K562 treated with DMSO at 1 percent for 4 hours (cell line): Measurements from ENCODE around the gene JMJD6. TPM values are rescaled to one million over a fixed set of nuclear protein-coding genes. Genes with fewer than 3 reads are reported as not detected.

Experiments
- total RNA-seq: library from RNA; unstranded; fragments of 300-600 nt; gene quantifications from 2 replicates; pipeline ENCODE4 v1.2.3, GENCODE V29; 2022; ENCODE audit not compliant: insufficient read depth

Gene JMJD6
- 37.5 and 52.8 TPM in 2 replicates for total RNA-seq

DNA sequence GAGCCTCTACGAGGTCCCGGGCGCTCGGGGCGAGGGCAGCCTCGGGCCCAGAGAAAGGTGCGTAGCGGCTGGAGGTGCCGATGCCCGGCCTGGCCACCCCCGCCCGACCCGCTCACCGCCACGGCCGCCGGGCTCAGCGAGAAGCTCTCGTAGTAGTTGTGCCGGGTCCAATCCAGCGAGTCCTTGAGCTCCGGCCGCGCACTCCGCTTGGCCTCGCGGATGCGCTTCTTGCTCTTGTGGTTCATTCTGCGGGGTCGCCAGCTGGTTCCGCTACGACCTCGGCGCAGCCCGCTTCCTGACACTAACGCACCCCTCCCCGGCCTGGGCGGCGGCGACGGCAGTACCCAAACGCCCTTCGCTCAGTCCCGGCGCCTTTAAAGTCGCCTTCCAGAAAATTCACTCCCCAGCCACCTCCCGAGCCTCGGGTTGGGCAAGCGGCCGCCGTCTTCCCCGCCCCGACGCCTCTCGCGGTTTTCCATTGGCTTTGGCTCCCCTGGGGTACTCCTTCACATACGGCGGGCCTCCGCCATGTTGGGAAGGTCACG lies at the start of gene JMJD6:
Gene JMJD6, minus strand, starts transcription at position 376 of the 545 bp plus-strand sequence. Its CDS starts 131 bp downstream, at position 245.

DNA sequence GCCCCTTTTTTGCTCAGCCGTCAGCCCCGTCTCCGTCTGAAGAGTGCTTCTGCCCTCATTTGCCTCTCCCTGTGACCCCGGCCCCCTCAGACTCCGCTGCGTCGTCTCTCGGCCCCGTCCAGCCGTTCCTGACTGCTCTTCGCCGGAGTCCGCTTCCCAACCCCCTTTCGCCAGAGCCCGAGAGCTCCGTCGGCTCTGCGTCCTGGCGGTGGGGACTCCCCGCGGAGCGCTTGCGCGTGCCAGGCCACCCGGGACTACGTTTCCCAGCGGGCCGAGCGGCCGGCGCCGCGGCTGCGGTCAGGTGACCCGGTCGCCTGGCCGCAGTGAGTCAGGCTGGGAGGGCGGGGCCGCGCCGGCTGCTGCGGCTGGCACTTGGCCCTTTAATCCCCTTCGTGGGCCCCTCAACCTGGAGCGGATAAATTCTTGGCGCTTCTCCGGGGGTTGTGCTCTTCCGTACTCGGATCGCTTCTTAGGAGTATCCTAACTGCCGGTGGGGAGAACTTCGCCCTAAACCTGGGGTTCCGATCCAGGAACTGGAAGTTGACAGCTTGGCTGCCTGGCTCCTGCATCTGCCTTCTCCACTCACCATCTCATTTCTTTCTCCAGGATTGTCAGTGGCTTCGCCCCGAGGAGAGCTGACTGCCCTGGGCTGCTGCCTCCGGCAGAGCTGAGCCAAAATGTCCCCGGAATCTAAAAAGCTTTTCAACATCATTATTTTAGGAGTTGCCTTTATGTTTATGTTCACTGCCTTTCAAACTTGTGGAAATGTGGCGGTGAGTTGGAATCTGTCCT lies 11.5 kb upstream of the JMJD6 start, which contains the start of gene MFSD11:
Gene MFSD11, plus strand, starts transcription at position 444 of the 792 bp plus-strand sequence. Its CDS starts 234 bp downstream, at position 678.

DNA sequence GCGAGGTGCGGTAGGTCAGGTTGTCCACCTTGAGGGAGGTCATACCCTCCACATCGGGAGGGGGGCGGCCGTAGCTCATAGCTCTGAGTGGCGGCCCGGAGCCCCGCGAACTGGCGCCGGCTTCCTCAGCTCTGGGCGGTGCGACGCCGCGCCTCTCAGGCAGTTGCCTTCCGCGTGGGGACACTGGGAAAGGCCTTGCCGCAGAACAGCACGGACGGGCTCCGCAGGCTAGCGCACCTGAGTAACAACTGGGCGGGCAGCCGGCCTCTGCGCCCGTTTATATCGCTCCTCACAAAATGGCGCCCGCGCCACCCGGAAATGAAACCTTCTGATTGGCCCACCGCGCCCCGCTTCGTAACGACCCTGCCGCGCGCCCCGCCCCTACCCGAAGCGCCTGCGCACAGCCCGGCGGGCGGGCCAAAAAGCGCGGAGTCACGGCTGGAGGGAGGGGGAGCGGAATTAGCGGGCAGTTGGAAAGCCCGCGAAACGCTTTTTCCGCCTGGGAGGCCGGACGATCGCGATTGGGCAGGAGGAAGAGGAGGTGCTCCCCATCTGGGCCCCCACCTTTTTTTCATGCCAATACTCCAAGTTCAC lies 10.8 kb upstream of the JMJD6 start, which contains the start of gene SRSF2:
Gene SRSF2, minus strand, starts transcription at position 250 of the 594 bp plus-strand sequence. Its CDS starts 171 bp downstream, at position 79.

DNA sequence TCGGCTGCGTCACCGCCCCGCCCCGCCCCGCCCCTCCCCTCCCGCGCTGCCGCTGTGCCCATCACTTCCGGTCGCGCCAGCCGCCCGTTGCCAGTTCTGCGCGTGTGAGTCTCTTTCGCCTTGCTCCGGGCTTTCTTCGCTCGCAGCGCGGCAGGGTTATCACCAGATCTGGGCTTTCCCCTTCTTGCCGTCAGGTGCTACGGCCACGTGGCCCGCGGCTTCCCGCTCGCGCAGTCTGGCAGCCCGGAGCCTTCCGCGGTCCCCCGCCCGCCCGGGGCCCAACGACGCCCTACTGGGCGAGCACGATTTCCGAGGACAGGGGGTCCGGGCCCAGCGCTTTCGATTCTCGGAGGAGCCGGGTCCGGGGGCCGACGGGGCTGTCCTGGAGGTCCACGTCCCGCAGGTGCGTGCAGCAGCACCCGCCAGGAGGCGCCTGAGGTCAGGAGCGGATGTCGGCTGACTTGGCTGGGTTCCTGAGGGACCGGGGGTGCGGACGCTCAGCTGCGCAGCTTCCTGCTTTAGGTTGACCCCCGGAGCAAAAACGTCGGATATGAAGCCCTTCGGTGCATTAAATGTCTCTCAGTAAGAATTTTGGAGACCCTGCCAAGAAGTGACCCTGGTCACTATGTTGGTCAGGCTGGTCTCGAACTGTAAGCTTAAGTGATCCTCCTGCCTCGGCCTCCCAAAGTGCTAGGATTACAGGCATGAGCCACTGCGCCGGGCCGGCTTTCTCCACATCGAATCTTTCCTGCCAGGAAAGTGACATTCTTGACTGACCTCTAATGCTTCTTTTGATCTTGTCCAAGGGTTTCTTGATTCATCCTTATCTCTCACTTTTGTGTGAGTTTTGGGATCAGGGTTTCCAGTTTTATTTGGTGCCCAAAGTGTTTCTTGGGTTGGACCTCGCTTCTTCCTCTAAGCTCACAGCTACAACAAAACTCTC lies 641 bp upstream of the JMJD6 start, which contains the start of gene METTL23:
Gene METTL23, plus strand, starts transcription at position 64 of the 943 bp plus-strand sequence. CDS start 2,872 bp downstream, outside the sequence.

DNA sequence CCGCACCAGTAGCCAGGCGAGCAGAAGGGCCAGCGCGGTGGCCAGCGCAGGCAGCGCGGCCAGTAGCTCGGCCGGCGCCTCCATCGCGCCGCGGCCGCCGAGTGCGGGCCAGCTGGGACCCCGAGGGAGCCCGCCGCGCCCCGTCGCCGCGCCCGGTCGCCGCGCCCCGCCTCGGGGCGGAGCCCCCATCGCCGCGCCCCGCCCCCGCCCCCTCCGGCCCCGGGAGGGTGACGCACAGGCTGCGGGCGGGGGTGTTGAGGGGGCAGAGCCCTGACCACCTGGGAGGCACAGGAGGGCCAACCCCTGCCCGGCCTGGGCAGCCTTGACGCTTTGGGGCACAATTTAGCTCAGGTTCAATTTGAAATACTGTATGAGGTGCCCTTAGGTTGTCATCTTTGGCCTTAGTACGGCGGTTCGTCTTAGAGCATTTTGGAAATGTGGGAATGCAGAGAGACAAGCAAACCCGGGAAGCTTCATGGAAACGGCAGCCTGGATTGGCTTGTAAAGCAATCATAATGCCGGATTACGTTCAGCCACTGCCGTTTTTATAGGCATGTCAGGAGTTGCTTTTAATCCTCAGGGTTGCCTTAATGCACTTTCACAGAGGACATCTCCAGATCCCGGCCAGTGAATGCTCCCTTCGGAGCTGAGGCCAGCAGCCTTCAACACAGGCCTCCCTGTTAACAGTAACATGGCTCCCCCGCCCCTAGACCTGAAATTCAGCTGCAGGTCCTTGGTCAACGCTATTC lies 15.4 kb downstream of the JMJD6 start, which contains the start of gene MXRA7:
Gene MXRA7, minus strand, starts transcription at position 103 of the 749 bp plus-strand sequence. Its CDS starts 19 bp downstream, at position 84.

Other genes with a start within 250 kb of the JMJD6 start
- 0.62 and 0.84 TPM in 2 replicates for gene RHBDF2, start 225.2 kb downstream of the JMJD6 start, total RNA-seq
- not detected in 2 replicates for gene CYGB, start 188.9 kb downstream of the JMJD6 start, total RNA-seq
- gene PRCD, start 186.6 kb downstream of the JMJD6 start, total RNA-seq, result not detected in 2 replicates
- not detected in 2 replicates for gene ST6GALNAC2, start 140.7 kb downstream of the JMJD6 start, total RNA-seq
- 34.0 and 49.0 TPM in 2 replicates for gene ST6GALNAC1, start 82.8 kb downstream of the JMJD6 start, total RNA-seq
- 10.9 and 13.3 TPM in 2 replicates for gene MXRA7, start 15.6 kb downstream of the JMJD6 start, total RNA-seq
- 47.2 and 60.7 TPM in 2 replicates for gene METTL23, start 233 bp upstream of the JMJD6 start, total RNA-seq
- 199 and 348 TPM in 2 replicates for gene SRSF2, start 10.7 kb upstream of the JMJD6 start, total RNA-seq
- 14.1 and 25.5 TPM in 2 replicates for gene MFSD11, start 11.5 kb upstream of the JMJD6 start, total RNA-seq
- gene MGAT5B, start 141.8 kb upstream of the JMJD6 start, total RNA-seq, result not detected in 2 replicates